WTC11 (cell line): Measurements from ENCODE around the gene RREB1. TPM values are rescaled to one million over a fixed set of nuclear protein-coding genes. Genes with fewer than 3 reads are reported as not detected.

Experiments used
- ATAC-seq: fragments of 200-7000 bp; cut with Tn5 transposase; 2 replicates; pipeline ENCODE4 v1.10.0; 2021; ENCODE audit warnings: mild to moderate bottlenecking, moderate library complexity
- CTCF ChIA-PET: fragments of 300-600 bp; sonication (Branson Sonifier 250); formaldehyde crosslinking; loops from one replicate; lab custom pipeline; 2021; ENCODE audit warnings: antibody characterized with exemption; lab: Charles Lee
- POLR2A ChIA-PET: fragments of 350-600 bp; sonication (Branson Sonifier 250); formaldehyde crosslinking; loops from one replicate; lab custom pipeline; 2021; ENCODE audit warnings: antibody characterized with exemption; lab: Charles Lee
- DNase-seq: peaks from one replicate; pipeline ENCODE4 v3.0.0; 2021; ENCODE audit warnings: low spot score
- H3K27ac Mint-ChIP-seq: 2 replicates; pipeline ENCODE4 v1.8.0; 2021; ENCODE audit warnings: mixed read lengths
- H3K27me3 Mint-ChIP-seq: 2 replicates; pipeline ENCODE4 v1.8.0; 2021; ENCODE audit warnings: low read depth, mild to moderate bottlenecking, moderate library complexity, mixed read lengths
- H3K36me3 Mint-ChIP-seq: 2 replicates; pipeline ENCODE4 v1.8.0; 2021; ENCODE audit warnings: mixed read lengths
- H3K4me1 Mint-ChIP-seq: 2 replicates; pipeline ENCODE4 v1.8.0; 2022; ENCODE audit warnings: mixed read lengths
- H3K4me3 Mint-ChIP-seq: 2 replicates; pipeline ENCODE4 v1.8.0; 2021; ENCODE audit warnings: mild to moderate bottlenecking, moderate library complexity, mixed read lengths
- H3K9me3 Mint-ChIP-seq: 2 replicates; pipeline ENCODE4 v1.8.0; 2021; ENCODE audit warnings: mixed read lengths
- ARID4B ChIP-seq: sonication (generic); formaldehyde crosslinking; IDR thresholded peaks from 2 replicates; pipeline ENCODE4 v1.8.0; 2023; ENCODE audit warnings: missing genetic modification reagents, mild to moderate bottlenecking, borderline replicate concordance
- EMX1 ChIP-seq: fragments of 250-450 bp; sonication (Bioruptor Pico); IDR thresholded peaks from 2 replicates; pipeline ENCODE4 v1.8.0; 2021; ENCODE audit warnings: mild to moderate bottlenecking
- FOXJ3 ChIP-seq: sonication (generic); formaldehyde crosslinking; IDR thresholded peaks from 2 replicates; pipeline ENCODE4 v1.9.0; 2021; ENCODE audit warnings: missing genetic modification reagents, mild to moderate bottlenecking, borderline replicate concordance
- GTF2I ChIP-seq: fragments of 250-450 bp; sonication (Bioruptor Pico); conservative IDR thresholded peaks from 2 replicates; pipeline ENCODE4 v1.4.0; 2021; ENCODE audit warnings: mild to moderate bottlenecking
- IRF2 ChIP-seq: sonication (generic); formaldehyde crosslinking; IDR thresholded peaks from 2 replicates; pipeline ENCODE4 v1.8.0; 2022; ENCODE audit warnings: low read depth, missing genetic modification reagents, borderline replicate concordance
- MAX ChIP-seq: sonication (generic); formaldehyde crosslinking; IDR thresholded peaks from 2 replicates; pipeline ENCODE4 v1.8.0; 2022; ENCODE audit warnings: mild to moderate bottlenecking, missing genetic modification reagents
- MYBL2 ChIP-seq: sonication (generic); formaldehyde crosslinking; IDR thresholded peaks from 2 replicates; pipeline ENCODE4 v1.8.1; 2023; ENCODE audit warnings: mild to moderate bottlenecking, moderate library complexity, missing genetic modification reagents
- OVOL2 ChIP-seq: fragments of 250-450 bp; sonication (Bioruptor Pico); IDR thresholded peaks from 2 replicates; pipeline ENCODE4 v1.9.0; 2021; ENCODE audit warnings: mild to moderate bottlenecking, borderline replicate concordance
- PRDM15 ChIP-seq: sonication (generic); formaldehyde crosslinking; IDR thresholded peaks from 2 replicates; pipeline ENCODE4 v1.8.0; 2022; ENCODE audit warnings: missing genetic modification reagents
- PRRX2 ChIP-seq: fragments of 250-450 bp; sonication (Bioruptor Pico); IDR thresholded peaks from 2 replicates; pipeline ENCODE4 v1.8.0; 2021; ENCODE audit warnings: mild to moderate bottlenecking
- TCF7 ChIP-seq: sonication (generic); formaldehyde crosslinking; IDR thresholded peaks from 2 replicates; pipeline ENCODE4 v1.8.0; 2022; ENCODE audit warnings: mild to moderate bottlenecking, low read depth, missing genetic modification reagents, moderate library complexity
- TP53 ChIP-seq: sonication (generic); formaldehyde crosslinking; IDR thresholded peaks from 2 replicates; pipeline ENCODE4 v1.8.1; 2023; ENCODE audit warnings: mild to moderate bottlenecking, missing genetic modification reagents
- ZNF281 ChIP-seq: sonication (generic); formaldehyde crosslinking; IDR thresholded peaks from 2 replicates; pipeline ENCODE4 v1.8.0; 2023; ENCODE audit warnings: mild to moderate bottlenecking, missing genetic modification reagents
- ZNF317 ChIP-seq: sonication (generic); formaldehyde crosslinking; IDR thresholded peaks from 2 replicates; pipeline ENCODE4 v1.8.1; 2023; ENCODE audit warnings: low read depth, mild to moderate bottlenecking, moderate library complexity, missing genetic modification reagents, borderline replicate concordance
- ZNF532 ChIP-seq: fragments of 250-450 bp; sonication (Bioruptor Pico); IDR thresholded peaks from 2 replicates; pipeline ENCODE4 v1.9.0; 2021; ENCODE audit warnings: mild to moderate bottlenecking, borderline replicate concordance
- total RNA-seq: library from RNA; stranded (reverse); gene quantifications from 3 replicates; pipeline ENCODE4 v1.2.3, GENCODE V29; 2021

The RREB1 gene
- total RNA-seq, 1 experiment from 2014 or later = 38.5 TPM

GRCh38 chr6:7100753-7101081 is 7.0 kb upstream of the RREB1 start:
- Mint-ChIP-seq H3K27me3 (peaks cover 3% of the 10 kb centered on the region; the same call in 1 of the 2 replicates), H3K36me3 (no peaks in the 10 kb centered on the region), H3K9me3 (no peaks in the 10 kb centered on the region), H3K4me1 (peaks cover 24% of the 10 kb centered on the region), H3K4me3 (no peak overlapping the region), H3K27ac (no peak overlapping the region)
- DNase-seq (no peak), ATAC-seq (no peak)
- ChIA-PET CTCF (interaction anchor here (1.9 kb wide), 1 partner anchor 13 kb away, joined by 6 read pairs; no protein-coding TSS in a partner anchor), POLR2A (no interaction called here)
- TF ChIP-seq OVOL2 (CRISPR knock-in tag) (no peak), ARID4B (no peak), PRDM15 (no peak), TCF7 (CRISPR knock-in tag) (no peak), ZNF281 (CRISPR knock-in tag) (no peak), ZNF532 (CRISPR knock-in tag) (no peak), GTF2I (no peak), MAX (CRISPR knock-in tag) (no peak)

GRCh38 chr6:7101290-7101689 is 6.5 kb upstream of the RREB1 start:
- Mint-ChIP-seq H3K27ac (no peak overlapping the region), H3K4me3 (no peak overlapping the region), H3K36me3 (no peaks in the 10 kb centered on the region), H3K9me3 (no peaks in the 10 kb centered on the region), H3K27me3 (peaks cover 3% of the 10 kb centered on the region), H3K4me1 (peaks cover 29% of the 10 kb centered on the region)
- CTCF ChIA-PET = interaction anchor here (1.9 kb wide), 1 partner anchor 14 kb away, joined by 6 read pairs; no protein-coding TSS in a partner anchor
- peak; percentile 52; the same call in 1 of the 2 replicates for ATAC-seq
- DNase-seq = no peak
- POLR2A ChIA-PET = no interaction called here
- no peak for TF ChIP-seq EMX1
- TF ChIP-seq ZNF281 (CRISPR knock-in tag) = no peak
- no peak for TF ChIP-seq TP53 (CRISPR knock-in tag)
- no peak for TF ChIP-seq GTF2I
- no peak for TF ChIP-seq MYBL2 (CRISPR knock-in tag)
- TF ChIP-seq ZNF317 (CRISPR knock-in tag) = no peak
- TF ChIP-seq IRF2 (CRISPR knock-in tag) = no peak
- TF ChIP-seq PRRX2 (CRISPR knock-in tag) = no peak
- no peak for TF ChIP-seq FOXJ3
